K562 (cell line): ENCODE results near the gene RNASEH2C. TPM values are rescaled to one million over a fixed set of nuclear protein-coding genes. Genes with fewer than 3 reads are reported as not detected.

Source experiments
- AFF1 ChIP-seq, 2 experiments: fragments of 450-650 bp; IDR thresholded peaks; 2 replicates each; pipeline ENCODE4 v1.6.1; 2018; ENCODE audit warnings: mild to moderate bottlenecking in 2 of 2, low read depth in 1 of 2; ENCODE audit not compliant: partially characterized antibody in 2 of 2
- EWSR1 ChIP-seq: fragments of 450-650 bp; IDR thresholded peaks from 2 replicates; pipeline ENCODE4 v1.6.1; 2018; ENCODE audit warnings: borderline replicate concordance, mild to moderate bottlenecking, low read depth, moderate library complexity; ENCODE audit not compliant: partially characterized antibody
- FOXA1 ChIP-seq: fragments of 450-650 bp; IDR thresholded peaks from 2 replicates; pipeline ENCODE4 v1.6.1; 2016; ENCODE audit warnings: mild to moderate bottlenecking, borderline replicate concordance
- GABPA ChIP-seq: fragments of 200-800 bp; sonication (Bioruptor generic); conservative IDR thresholded peaks from 2 replicates; pipeline ENCODE4 v1.6.1; 2016; ENCODE audit warnings: low read depth, missing genetic modification characterization, missing compliant biosample characterization
- HDAC1 ChIP-seq, 2 experiments: fragments of 450-650 bp; IDR thresholded peaks; 2 replicates each; pipeline ENCODE4 v1.6.1; 2016 to 2017; ENCODE audit warnings: inconsistent platforms in 1 of 2, mild to moderate bottlenecking in 1 of 2, moderate library complexity in 1 of 2
- HSF4 ChIP-seq: fragments of 250-450 bp; sonication (Bioruptor Pico); IDR thresholded peaks from 2 replicates; pipeline ENCODE4 v2.1.2; 2022; ENCODE audit warnings: mild to moderate bottlenecking, moderate library complexity, borderline replicate concordance
- NBN ChIP-seq: fragments of 450-650 bp; IDR thresholded peaks from 2 replicates; pipeline ENCODE4 v1.6.1; 2016; ENCODE audit warnings: low read depth, mild to moderate bottlenecking
- NCOR1 ChIP-seq: fragments of 450-650 bp; IDR thresholded peaks from 2 replicates; pipeline ENCODE4 v1.6.1; 2016; ENCODE audit warnings: mild to moderate bottlenecking, moderate library complexity
- NUFIP1 ChIP-seq: fragments of 450-650 bp; IDR thresholded peaks from 2 replicates; pipeline ENCODE4 v1.6.1; 2018; ENCODE audit not compliant: partially characterized antibody
- RNF2 ChIP-seq: sonication (generic); IDR thresholded peaks from 2 replicates; pipeline ENCODE4 v1.6.1; 2016
- TOE1 ChIP-seq, 2 experiments: fragments of 450-650 bp in 1 of 2; sonication (generic) in 1 of 2; formaldehyde crosslinking in 1 of 2; IDR thresholded peaks; 2 replicates each; pipeline versions ENCODE4 v1.7.1 to v1.8.0; 2016 to 2022; ENCODE audit warnings: borderline replicate concordance in 2 of 2, mild to moderate bottlenecking in 2 of 2, antibody characterized with exemption in 1 of 2, inconsistent platforms in 1 of 2, low read depth in 1 of 2, missing genetic modification reagents in 1 of 2, moderate library complexity in 1 of 2
- ZNF121 ChIP-seq: sonication (generic); formaldehyde crosslinking; conservative IDR thresholded peaks from 2 replicates; pipeline ENCODE4 v1.8.0; 2022; ENCODE audit warnings: missing genetic modification reagents
- ZNF274 ChIP-seq: IDR thresholded peaks from 2 replicates; pipeline ENCODE4 v1.6.1; 2011; ENCODE audit warnings: low read depth, mild to moderate bottlenecking, low read length, moderate library complexity, borderline replicate concordance
- polyA plus RNA-seq, 8 experiments: library from polyadenylated mRNA; depleted of rRNA in 4 of 8; stranded (reverse) in 5 of 8; unstranded in 3 of 8; fragments of >200 nt; fragmentation: Nextera tagmentation in 2 of 8; fragmentation: Illumina TruSeq in 1 of 8; extraction: Ambion mirVana in 2 of 8; extraction: Trizol in 1 of 8; gene quantifications; 2 replicates each; pipeline versions ENCODE4 v1.2.1 to v1.2.3, GENCODE V29; 2011 to 2014; ENCODE audit warnings: inconsistent platforms in 1 of 8, missing spikeins in 1 of 8
- total RNA-seq, 7 experiments: library from RNA; depleted of rRNA in 6 of 7; stranded (reverse); fragments of >200 nt in 6 of 7; fragmentation: Illumina TruSeq in 2 of 7; extraction: Trizol in 2 of 7; gene quantifications; 2 replicates each; pipeline versions ENCODE4 v1.2.1 to v1.2.3, GENCODE V29; 2011 to 2021; ENCODE audit warnings: low replicate concordance in 1 of 7

RNASEH2C gene
- total and polyA plus RNA-seq, 9 of the 15 experiments (the other 6 are each of a cell fraction or from before 2014, with no cell fraction given): 5.4 to 78.2 (median 15.6) TPM

DNA sequence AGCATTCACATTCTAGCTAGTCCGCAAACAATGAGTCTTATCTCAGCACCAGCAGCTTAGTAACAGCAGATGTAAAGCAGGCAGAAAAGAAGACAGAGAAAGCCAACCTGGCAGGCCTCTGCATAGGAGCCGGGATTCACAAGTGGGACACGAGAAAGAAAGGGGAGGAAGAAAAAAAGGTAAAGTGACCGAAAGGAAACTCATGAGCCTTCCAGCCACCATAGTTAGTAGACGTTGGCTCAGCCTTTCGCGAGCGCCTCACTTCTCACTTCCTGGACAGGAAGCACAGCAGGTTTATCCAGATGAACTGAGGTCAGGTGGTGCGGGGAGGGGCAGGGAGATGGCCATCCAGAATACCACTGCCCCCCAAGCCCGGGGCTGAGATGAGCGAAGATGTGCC lies 28.2 kb downstream of the RNASEH2C start (continued):
- TF ChIP-seq AFF1 (IDR thresholded peaks at IDR 0.05; ENCODE audit: low read depth in 1 of 2, partially characterized antibody in 2 of 2) (peak in 1 of 2 experiments; percentile 23), HDAC1 (IDR thresholded peaks at IDR 0.05) (peak in 1 of 2 experiments; percentile 30; a peak in 1 of 4 replicates), TOE1 (IDR thresholded peaks at IDR 0.05; ENCODE audit: borderline replicate concordance) (0 out of 2 replicates have a peak, but pooled peaks have one; percentile 13), TOE1 (CRISPR knock-in tag; IDR thresholded peaks at IDR 0.05; ENCODE audit: borderline replicate concordance, low read depth) (no peak), EWSR1 (no peak), NUFIP1 (no peak), ZNF121 (CRISPR knock-in tag) (no peak), GABPA (tag) (peak; percentile 52; the same call in 1 of the 2 replicates), HSF4 (no peak), RNF2 (0 out of 2 replicates have a peak, but pooled peaks have one; percentile 27), NBN (peak; percentile 70; the same call in 1 of the 2 replicates), ZNF274 (no peak), FOXA1 (no peak), NCOR1 (no peak)
